ENCODE data around the gene SHISAL2A. TPM values are rescaled to one million over a fixed set of nuclear protein-coding genes. Genes with fewer than 3 reads are reported as not detected.

SHISAL2A gene
- total RNA-seq, 2 experiments from 2014 or later = 25.9 to 28.4 TPM

DNA sequence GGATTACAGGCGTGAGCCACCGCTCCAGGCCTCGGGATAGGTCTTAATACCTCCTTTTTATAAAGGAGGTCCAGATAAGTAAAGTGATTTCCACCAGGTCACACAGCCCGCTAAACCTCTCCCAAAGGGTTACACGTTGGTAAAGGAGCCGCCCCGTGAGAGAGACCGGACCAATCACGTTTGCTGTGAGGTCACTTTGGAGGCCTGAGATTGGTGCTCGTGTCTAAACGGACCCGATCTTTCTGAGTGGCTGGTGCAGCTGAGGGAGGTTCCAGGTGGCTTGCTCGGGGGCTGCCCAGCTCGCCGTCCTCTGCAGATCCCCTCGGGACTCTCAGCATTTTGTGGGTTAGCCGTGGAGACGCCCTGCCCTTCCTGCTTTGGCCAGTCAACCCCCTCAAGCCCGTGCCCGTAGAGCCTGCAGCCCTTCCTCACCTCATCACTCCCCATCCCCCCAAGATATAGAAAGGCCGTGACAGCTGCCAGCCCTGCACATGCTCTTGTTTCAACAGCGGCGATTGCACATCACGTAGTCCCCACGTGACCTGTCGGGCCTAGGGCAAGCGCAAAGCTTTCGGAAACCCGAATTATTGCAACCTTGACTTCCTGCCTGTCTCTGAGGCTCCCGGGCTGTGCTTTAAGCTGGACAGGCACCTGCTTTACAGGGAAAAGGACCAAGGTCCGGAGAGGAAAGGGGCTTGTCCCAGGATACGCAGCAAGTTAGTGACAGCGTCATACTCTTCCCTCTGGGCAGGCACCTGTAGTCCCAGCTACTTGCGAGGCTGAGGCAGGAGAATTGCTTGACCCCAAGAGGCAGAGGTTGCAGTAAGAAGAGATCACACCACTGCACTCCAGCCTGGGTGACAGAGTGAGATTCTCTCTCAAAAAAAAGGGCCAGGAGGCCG is 70.2 kb downstream of the SHISAL2A start:
- Histone ChIP-seq H3K36me3 (ENCODE audit: insufficient read depth, low read length) (no peaks in the 10 kb centered on the region), H3K9me3 (ENCODE audit: control insufficient read depth in 1 of 2, insufficient read depth in 1 of 2, low read length in 2 of 2) (no peaks in the 10 kb centered on the region), H3K27me3 (ENCODE audit: control insufficient read depth in 1 of 2, insufficient read depth in 2 of 2, low read length in 2 of 2) (no peaks in the 10 kb centered on the region), H3K27ac (ENCODE audit: low read depth in 1 of 2, low read length in 2 of 2) (peak overlapping the region; percentile 56 to 96), H3K4me3 (ENCODE audit: low read length) (peak overlapping the region; percentile 62), H3K4me1 (ENCODE audit: insufficient read depth, low read length) (peaks cover 22% of the 10 kb centered on the region)
- Mint-ChIP-seq H3K36me3 (ENCODE audit: low read depth) (peaks cover 4% of the 10 kb centered on the region), H3K4me3 (peak overlapping the region; percentile 84), H3K27me3 (no peaks in the 10 kb centered on the region), H3K9me3 (no peaks in the 10 kb centered on the region), H3K27ac (peak overlapping the region; percentile 95), H3K4me1 (ENCODE audit: low read depth) (peaks cover 20% of the 10 kb centered on the region)
- POLR2A ChIA-PET = interaction anchor here (0.6 to 1.8 kb wide), 22 partner anchors 9 to 1857 kb away, joined by 3 to 36 read pairs (median 4); partner anchors contain the start of genes ECHDC2, GPX7, ORC1 and PRPF38A
- TF ChIP-seq, protein P1, sequence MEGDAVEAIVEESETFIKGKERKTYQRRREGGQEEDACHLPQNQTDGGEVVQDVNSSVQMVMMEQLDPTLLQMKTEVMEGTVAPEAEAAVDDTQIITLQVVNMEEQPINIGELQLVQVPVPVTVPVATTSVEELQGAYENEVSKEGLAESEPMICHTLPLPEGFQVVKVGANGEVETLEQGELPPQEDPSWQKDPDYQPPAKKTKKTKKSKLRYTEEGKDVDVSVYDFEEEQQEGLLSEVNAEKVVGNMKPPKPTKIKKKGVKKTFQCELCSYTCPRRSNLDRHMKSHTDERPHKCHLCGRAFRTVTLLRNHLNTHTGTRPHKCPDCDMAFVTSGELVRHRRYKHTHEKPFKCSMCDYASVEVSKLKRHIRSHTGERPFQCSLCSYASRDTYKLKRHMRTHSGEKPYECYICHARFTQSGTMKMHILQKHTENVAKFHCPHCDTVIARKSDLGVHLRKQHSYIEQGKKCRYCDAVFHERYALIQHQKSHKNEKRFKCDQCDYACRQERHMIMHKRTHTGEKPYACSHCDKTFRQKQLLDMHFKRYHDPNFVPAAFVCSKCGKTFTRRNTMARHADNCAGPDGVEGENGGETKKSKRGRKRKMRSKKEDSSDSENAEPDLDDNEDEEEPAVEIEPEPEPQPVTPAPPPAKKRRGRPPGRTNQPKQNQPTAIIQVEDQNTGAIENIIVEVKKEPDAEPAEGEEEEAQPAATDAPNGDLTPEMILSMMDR (IDR thresholded peaks at IDR 0.05) = no peak
- ATAC-seq (ENCODE audit: poor library complexity) (peak; percentile 91), DNase-seq (peak; percentile 63 to 92 (median 72))
- intact Hi-C loops (cut with DNase I, micrococcal nuclease) = loop anchor here (1.0 to 5.0 kb wide), 4 partner anchors 23 to 1086 kb away; partner anchors contain the start of genes ZYG11B (in 2 of the 2), ECHDC2 (in 1 of the 2) and OSBPL9 (in 1 of the 2)
- CTCF ChIA-PET = interaction anchor here (1.0 kb wide), 2 partner anchors 17 to 24 kb away, joined by 3 to 5 read pairs; no protein-coding TSS in a partner anchor

DNA sequence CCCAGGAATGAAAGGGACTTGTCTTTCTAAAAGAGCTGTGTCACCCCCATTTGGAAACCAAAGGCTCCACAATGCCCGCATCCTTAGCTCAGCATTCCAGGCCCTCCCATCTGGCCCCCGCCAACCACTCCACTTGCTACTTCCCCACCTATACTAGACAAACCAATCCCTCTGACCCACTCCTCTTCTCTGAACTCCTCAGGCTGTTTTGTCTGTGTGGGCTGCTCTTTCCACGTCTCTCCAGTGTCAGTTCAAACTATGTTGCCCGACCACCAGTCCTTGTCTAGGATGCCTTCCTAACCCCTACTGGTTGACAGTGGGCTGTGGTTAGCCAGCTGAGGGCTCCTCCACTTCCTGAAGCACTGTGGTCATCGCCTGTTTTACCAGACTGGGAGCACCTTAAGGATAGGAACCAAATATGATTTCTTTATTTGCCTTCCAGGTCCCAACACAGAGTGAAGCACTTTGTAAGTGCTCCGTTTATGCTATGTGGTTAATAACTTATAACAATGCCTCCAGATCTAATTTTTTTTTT is 73.2 kb downstream of the SHISAL2A start:
- Histone ChIP-seq H3K36me3 (ENCODE audit: insufficient read depth, low read length) (no peaks in the 10 kb centered on the region), H3K4me3 (ENCODE audit: low read length) (no peak overlapping the region), H3K9me3 (ENCODE audit: control insufficient read depth in 1 of 2, insufficient read depth in 1 of 2, low read length in 2 of 2) (no peaks in the 10 kb centered on the region), H3K27me3 (ENCODE audit: control insufficient read depth in 1 of 2, insufficient read depth in 2 of 2, low read length in 2 of 2) (no peaks in the 10 kb centered on the region), H3K27ac (ENCODE audit: low read depth in 1 of 2, low read length in 2 of 2) (no peak overlapping the region), H3K4me1 (ENCODE audit: insufficient read depth, low read length) (peaks cover 17% of the 10 kb centered on the region)
- H3K4me3 Mint-ChIP-seq = no peak overlapping the region
- H3K27ac Mint-ChIP-seq = peak overlapping the region; percentile 20
- no peaks in the 10 kb centered on the region for H3K9me3 Mint-ChIP-seq
- ATAC-seq (ENCODE audit: poor library complexity) (no peak), DNase-seq (no peak)
- H3K4me1 Mint-ChIP-seq (ENCODE audit: low read depth) = peaks cover 13% of the 10 kb centered on the region
- TF ChIP-seq, protein P1 (IDR thresholded peaks at IDR 0.05) = no peak
- ChIA-PET CTCF (no interaction called here), POLR2A (no interaction called here)
- no peaks in the 10 kb centered on the region for H3K27me3 Mint-ChIP-seq
- intact Hi-C loops (cut with DNase I, micrococcal nuclease) = no loop called here
- H3K36me3 Mint-ChIP-seq (ENCODE audit: low read depth) = no peaks in the 10 kb centered on the region

Other genes starting within 250 kb of the SHISAL2A start
- gene ORC1, start 228.7 kb upstream of the SHISAL2A start, total RNA-seq = 1 to 10 TPM; 1.1 to 1.3 TPM
- gene PRPF38A, start 228.6 kb upstream of the SHISAL2A start, total RNA-seq = 10 to 100 TPM; 56.2 to 63.6 TPM
- gene TUT4, start 80.1 kb upstream of the SHISAL2A start, total RNA-seq = 100 to 1,000 TPM; 141 to 147 TPM
- 10 to 100 TPM; 11.7 to 12.5 TPM for gene GPX7, start 30.8 kb upstream of the SHISAL2A start, total RNA-seq
- 1 to 10 TPM in 1 of 2 experiments, under 1 TPM in 1; 0.99 to 1.1 TPM for gene COA7, start 65.2 kb downstream of the SHISAL2A start, total RNA-seq
- 10 to 100 TPM; 14.1 to 16.1 TPM for gene ZYG11B, start 93.3 kb downstream of the SHISAL2A start, total RNA-seq
- under 1 TPM; 0.11 to 0.16 TPM for gene ZYG11A, start 209.6 kb downstream of the SHISAL2A start, total RNA-seq